Breast epithelium (tissue), 4 donors: ENCODE measurements around the gene TPPP. TPM values are rescaled to one million over a fixed set of nuclear protein-coding genes. Genes with fewer than 3 reads are reported as not detected.
A peak's percentile ranks its signal among the peaks of the same experiment; 100 is the strongest.
"Not testable (repeated sequence)": the region's sequence is repeated elsewhere in the genome, so short reads cannot be mapped to it uniquely, and the experiment has no call there.

Experiments
- DNase-seq, 2 donors: peaks; one replicate each; pipeline ENCODE4 v3.0.0-alpha.2; 2019; ENCODE audit warnings: low spot score in 2 of 2
- H3K27ac ChIP-seq, 2 donors: fragments of 200-600 bp; sonication (generic) in 1 of 2; one replicate each; pipeline ENCODE4 v1.5.1; 2016 to 2019; ENCODE audit warnings: mild to moderate bottlenecking in 1 of 2
- H3K27me3 ChIP-seq, 2 donors: fragments of 200-600 bp; sonication (generic) in 1 of 2; one replicate each; pipeline versions ENCODE4 v1.5.1 to v1.6.0; 2017 to 2019; ENCODE audit warnings: control low read depth in 1 of 2, mild to moderate bottlenecking in 1 of 2
- H3K36me3 ChIP-seq: fragments of 200-600 bp; one replicate; pipeline ENCODE4 v1.5.1; 2019
- H3K4me1 ChIP-seq, 2 donors: fragments of 200-600 bp; sonication (generic); one replicate each; pipeline ENCODE4 v1.5.1; 2016 to 2019; ENCODE audit warnings: control low read depth in 1 of 2
- H3K4me3 ChIP-seq, 3 donors: fragments of 200-600 bp; sonication (generic); 1 replicate in 2 of 3; 2 replicates in 1 of 3; pipeline ENCODE4 v1.5.1; 2016 to 2019; ENCODE audit warnings: mild to moderate bottlenecking in 3 of 3, moderate library complexity in 2 of 3
- H3K9me3 ChIP-seq, 2 donors: fragments of 200-600 bp; sonication (generic) in 1 of 2; one replicate each; pipeline ENCODE4 v1.5.1; 2016 to 2019; ENCODE audit warnings: control low read depth in 1 of 2
- CTCF ChIP-seq, 3 donors: fragments of 450-650 bp; IDR thresholded peaks; one replicate each; pipeline ENCODE4 v1.5.1; 2016 to 2017; ENCODE audit warnings: antibody characterized with exemption in 3 of 3, mild to moderate bottlenecking in 3 of 3, moderate library complexity in 3 of 3
- POLR2A ChIP-seq: fragments of 450-650 bp; IDR thresholded peaks from one replicate; pipeline ENCODE4 v1.6.1; 2016; ENCODE audit warnings: antibody characterized with exemption, mild to moderate bottlenecking, moderate library complexity
- POLR2AphosphoS5 ChIP-seq, 3 donors: sonication (generic); formaldehyde crosslinking; IDR thresholded peaks; one replicate each; pipeline ENCODE4 v1.6.1; 2017; ENCODE audit warnings: antibody characterized with exemption in 3 of 3
- intact Hi-C: fragments of 100-400 bp; cut with DNase I; formaldehyde crosslinking; loops from one replicate; pipeline ENCODE4 v1.15.1; 2023; ENCODE audit warnings: low total_unique reads
- total RNA-seq, 3 donors: library from RNA; depleted of rRNA; stranded (reverse); fragments of >200 nt; gene quantifications; one replicate each; pipeline ENCODE4 v1.1.0, GENCODE V29; 2016

Gene TPPP
- total RNA-seq, 3 donors from 2014 or later: 2.9 to 4.3 (median 3.4) TPM

GRCh38 chr5:684751-685216, 8.4 kb downstream of the TPPP start:
- Histone ChIP-seq H3K4me1 (no peaks in the 10 kb centered on the region), H3K4me3 (no peak overlapping the region), H3K36me3 (no peaks in the 10 kb centered on the region), H3K27me3 (no peaks in the 10 kb centered on the region), H3K9me3 (no peaks in the 10 kb centered on the region), H3K27ac (no peak overlapping the region)
- TF ChIP-seq POLR2A: no peak
- intact Hi-C loops: no loop called here
- DNase-seq: peak in 1 of 2 donors; percentile 40

GRCh38 chr5:683551-684481, 9.3 kb downstream of the TPPP start:
- Histone ChIP-seq H3K36me3 (no peaks in the 10 kb centered on the region), H3K4me1 (no peaks in the 10 kb centered on the region), H3K27me3 (no peaks in the 10 kb centered on the region), H3K27ac (no peak overlapping the region), H3K9me3 (no peaks in the 10 kb centered on the region), H3K4me3 (no peak overlapping the region)
- peak in 1 of 2 donors; percentile 37 for DNase-seq
- no peak for TF ChIP-seq POLR2A
- no peak for TF ChIP-seq CTCF (IDR thresholded peaks at IDR 0.05)
- no peak for TF ChIP-seq POLR2AphosphoS5 (IDR thresholded peaks at IDR 0.05)
- intact Hi-C loops: no loop called here

GRCh38 chr5:682651-683358, 10.3 kb downstream of the TPPP start:
- H3K4me3 ChIP-seq, H3K36me3 ChIP-seq, H3K27ac ChIP-seq, H3K4me1 ChIP-seq, H3K27me3 ChIP-seq, intact Hi-C loops, H3K9me3 ChIP-seq: not testable (repeated sequence)
- peak; percentile 15 to 25 for DNase-seq

GRCh38 chr5:682216-682615, 10.9 kb downstream of the TPPP start:
- H3K4me3 ChIP-seq, H3K27me3 ChIP-seq, H3K36me3 ChIP-seq, H3K27ac ChIP-seq, H3K9me3 ChIP-seq, intact Hi-C loops, H3K4me1 ChIP-seq: not testable (repeated sequence)
- DNase-seq: peak; percentile 11 to 38

- H3K27me3 ChIP-seq, H3K36me3 ChIP-seq, H3K4me1 ChIP-seq, intact Hi-C loops, H3K9me3 ChIP-seq, H3K27ac ChIP-seq, H3K4me3 ChIP-seq: not testable (repeated sequence)
- DNase-seq: peak in 1 of 2 donors; percentile 28
Observed at GRCh38 chr5:681317-682191, 11.6 kb downstream of the TPPP start.

GRCh38 chr5:680836-681235, 12.3 kb downstream of the TPPP start:
- H3K9me3 ChIP-seq, intact Hi-C loops, H3K27me3 ChIP-seq, H3K27ac ChIP-seq, H3K4me1 ChIP-seq, DNase-seq, H3K4me3 ChIP-seq, H3K36me3 ChIP-seq: not testable (repeated sequence)

GRCh38 chr5:680118-680795, 12.9 kb downstream of the TPPP start:
- intact Hi-C loops: not testable (repeated sequence)

GRCh38 chr5:679166-679895, 13.8 kb downstream of the TPPP start:
- not testable (repeated sequence) for H3K4me3 ChIP-seq, H3K36me3 ChIP-seq, H3K4me1 ChIP-seq, H3K27me3 ChIP-seq, H3K9me3 ChIP-seq, H3K27ac ChIP-seq
- intact Hi-C loops: loop anchor here (5.0 kb wide), 1 partner anchor 228 kb away; no protein-coding TSS in a partner anchor
- DNase-seq: peak in 1 of 2 donors; percentile 33

More at GRCh38 chr5:680118-680795, 12.9 kb downstream of the TPPP start:
- H3K27me3 ChIP-seq, H3K27ac ChIP-seq, DNase-seq, H3K36me3 ChIP-seq, H3K9me3 ChIP-seq, H3K4me1 ChIP-seq, H3K4me3 ChIP-seq: not testable (repeated sequence)

- not testable (repeated sequence) for H3K27me3 ChIP-seq, H3K4me3 ChIP-seq, H3K4me1 ChIP-seq, H3K27ac ChIP-seq, H3K9me3 ChIP-seq, H3K36me3 ChIP-seq
- intact Hi-C loops: loop anchor here (5.0 kb wide), 1 partner anchor 229 kb away; no protein-coding TSS in a partner anchor
- peak in 1 of 2 donors; percentile 40 for DNase-seq
Observed at GRCh38 chr5:678521-678920, 14.6 kb downstream of the TPPP start.
